ENCODE measurements around the gene SEMA4C. TPM values are rescaled to one million over a fixed set of nuclear protein-coding genes. Genes with fewer than 3 reads are reported as not detected.

Gene SEMA4C
- total RNA-seq, 1 donor from 2014 or later, result 22.7 TPM

GRCh38 chr2:96884299-96885094 lies 14.6 kb upstream of the SEMA4C start:
- DNase-seq (ENCODE audit: missing footprints), result no peak
- ATAC-seq, result no peak
- intact Hi-C loops (cut with DNase I), result no loop called here

DNA sequence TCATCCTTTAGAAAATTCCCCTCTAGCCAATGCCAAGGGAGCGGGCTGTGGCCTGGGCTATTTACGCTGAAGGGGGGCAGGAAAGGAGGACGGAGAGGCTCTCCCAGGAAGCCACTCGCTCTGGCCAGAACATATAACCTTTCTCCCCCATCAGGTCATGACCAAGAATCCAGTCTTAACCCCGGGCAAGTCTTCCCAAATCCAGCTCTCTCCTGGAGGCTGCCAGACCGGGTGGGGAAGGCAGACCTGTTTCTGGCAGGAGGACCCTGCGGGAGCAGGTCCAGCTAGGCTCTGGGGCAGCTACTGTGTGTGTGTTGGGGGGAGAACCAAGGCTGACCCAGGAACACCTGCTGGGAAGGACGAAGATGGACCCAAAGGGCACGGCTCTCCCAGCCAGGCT lies 13.4 kb upstream of the SEMA4C start:
- ATAC-seq, result no peak
- intact Hi-C loops (cut with DNase I), result no loop called here
- no peak for DNase-seq (ENCODE audit: missing footprints)

GRCh38 chr2:96882906-96883305 lies 13.0 kb upstream of the SEMA4C start:
- DNase-seq (ENCODE audit: missing footprints) (no peak), ATAC-seq (no peak)
- intact Hi-C loops (cut with DNase I), result no loop called here

DNA sequence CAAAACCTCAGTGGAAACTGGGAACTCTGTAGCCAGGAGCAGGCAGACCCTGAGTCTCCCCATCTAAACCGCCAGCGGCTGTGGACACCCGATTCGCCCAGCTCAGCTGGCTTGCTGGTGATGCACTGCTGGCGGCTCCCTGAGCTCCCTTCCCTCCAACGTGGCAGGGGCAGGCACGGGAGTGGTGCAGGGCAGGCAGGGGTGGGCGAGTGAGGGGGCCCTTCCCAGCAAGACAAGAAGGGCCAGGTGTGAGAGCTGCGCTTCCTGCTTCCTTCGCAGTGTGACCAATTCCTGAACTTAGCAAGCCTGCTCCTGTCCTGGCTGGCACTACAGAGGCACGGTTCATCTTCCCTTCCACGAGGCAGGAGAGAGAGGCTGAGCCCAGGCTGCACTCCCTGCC lies 12.3 kb upstream of the SEMA4C start:
- DNase-seq (ENCODE audit: missing footprints), result no peak
- ATAC-seq, result no peak
- intact Hi-C loops (cut with DNase I), result no loop called here

DNA sequence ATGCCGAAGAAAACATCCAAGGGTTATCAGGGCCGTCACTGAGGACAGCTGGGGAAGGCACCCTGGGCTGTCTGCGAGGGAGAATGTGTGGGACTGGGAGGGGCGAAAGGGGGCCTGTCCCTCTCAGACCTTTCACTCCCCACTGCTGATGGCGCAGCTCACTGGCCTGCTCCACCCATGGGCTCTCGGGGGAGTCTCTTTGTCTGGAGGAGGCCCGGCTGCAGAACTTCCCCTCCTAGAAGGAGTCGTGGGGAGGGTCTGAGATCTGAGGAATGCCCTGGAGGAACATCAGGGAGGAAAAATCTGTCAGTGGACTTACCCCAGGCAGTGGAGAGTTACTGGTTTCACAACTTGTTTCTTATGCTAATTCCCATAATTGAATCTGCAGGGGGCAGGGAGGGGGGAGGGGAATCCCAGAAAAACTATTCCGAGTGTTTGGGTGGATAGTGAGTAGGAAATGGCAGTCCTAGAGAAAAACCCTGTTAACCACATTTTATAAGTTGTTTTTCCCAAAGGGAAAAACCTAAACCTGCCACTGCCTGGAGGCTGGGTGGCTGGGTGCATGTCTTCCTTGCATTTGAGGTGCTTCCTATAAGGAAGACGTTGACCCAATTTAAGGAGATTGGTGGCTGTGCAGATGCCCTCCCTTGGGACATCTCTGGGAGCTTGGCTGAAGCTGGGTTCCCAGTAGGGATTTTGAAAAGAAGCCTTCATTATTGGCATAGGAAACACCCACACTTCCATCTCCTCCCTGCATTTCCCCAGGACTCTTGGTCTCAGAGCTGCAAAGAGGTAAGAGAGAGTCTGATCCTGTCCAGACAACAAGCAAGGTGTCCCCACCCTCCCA lies 11.7 kb upstream of the SEMA4C start:
- intact Hi-C loops (cut with DNase I), result no loop called here
- no peak for ATAC-seq
- DNase-seq (ENCODE audit: missing footprints), result no peak

DNA sequence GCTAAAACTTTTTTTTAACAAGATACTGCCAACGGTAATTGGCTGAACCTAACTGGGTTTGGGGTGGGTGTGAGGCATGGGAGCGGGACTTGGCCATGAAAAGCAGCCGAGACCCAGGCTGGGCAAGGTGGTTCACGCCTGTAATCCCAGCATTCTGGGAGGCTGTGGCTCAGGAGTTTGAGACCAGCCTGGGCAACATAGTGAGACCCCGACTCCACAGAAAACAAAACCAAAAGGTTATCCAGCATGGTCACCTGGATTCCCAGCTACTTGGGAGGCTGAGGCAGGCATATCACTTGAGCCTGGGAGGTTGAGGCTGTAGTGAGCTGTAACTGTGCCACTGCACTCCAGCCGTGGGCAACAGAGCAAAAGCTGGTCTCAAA lies 11.0 kb upstream of the SEMA4C start:
- intact Hi-C loops (cut with DNase I), result no loop called here
- DNase-seq (ENCODE audit: missing footprints) (no peak), ATAC-seq (no peak)

DNA sequence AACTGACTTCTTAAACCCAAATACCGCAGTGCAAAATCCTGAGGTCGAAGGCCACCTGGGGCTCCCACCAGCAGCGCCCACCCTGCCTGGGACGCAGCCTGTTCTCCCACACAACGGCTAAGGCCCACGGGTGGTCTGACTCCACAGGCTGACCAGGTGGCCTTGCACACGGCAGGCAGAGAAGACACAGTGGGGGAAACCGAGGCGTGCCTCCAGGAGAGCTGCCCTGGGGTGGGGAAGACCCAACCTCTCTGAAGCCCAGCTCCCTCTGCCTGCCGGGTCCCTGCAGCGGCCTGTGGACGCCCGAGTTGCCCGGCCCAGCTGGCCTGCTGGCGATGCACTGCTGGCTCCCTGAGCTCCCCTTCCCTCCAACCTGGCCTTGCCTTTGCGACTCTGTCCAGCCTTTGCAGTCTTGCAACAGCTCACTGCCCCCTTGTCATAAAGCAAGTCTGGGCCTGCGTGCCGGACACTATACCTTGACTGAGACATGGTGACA lies 9.7 kb upstream of the SEMA4C start:
- DNase-seq (ENCODE audit: missing footprints) (no peak), ATAC-seq (no peak)
- intact Hi-C loops (cut with DNase I), result no loop called here

DNA sequence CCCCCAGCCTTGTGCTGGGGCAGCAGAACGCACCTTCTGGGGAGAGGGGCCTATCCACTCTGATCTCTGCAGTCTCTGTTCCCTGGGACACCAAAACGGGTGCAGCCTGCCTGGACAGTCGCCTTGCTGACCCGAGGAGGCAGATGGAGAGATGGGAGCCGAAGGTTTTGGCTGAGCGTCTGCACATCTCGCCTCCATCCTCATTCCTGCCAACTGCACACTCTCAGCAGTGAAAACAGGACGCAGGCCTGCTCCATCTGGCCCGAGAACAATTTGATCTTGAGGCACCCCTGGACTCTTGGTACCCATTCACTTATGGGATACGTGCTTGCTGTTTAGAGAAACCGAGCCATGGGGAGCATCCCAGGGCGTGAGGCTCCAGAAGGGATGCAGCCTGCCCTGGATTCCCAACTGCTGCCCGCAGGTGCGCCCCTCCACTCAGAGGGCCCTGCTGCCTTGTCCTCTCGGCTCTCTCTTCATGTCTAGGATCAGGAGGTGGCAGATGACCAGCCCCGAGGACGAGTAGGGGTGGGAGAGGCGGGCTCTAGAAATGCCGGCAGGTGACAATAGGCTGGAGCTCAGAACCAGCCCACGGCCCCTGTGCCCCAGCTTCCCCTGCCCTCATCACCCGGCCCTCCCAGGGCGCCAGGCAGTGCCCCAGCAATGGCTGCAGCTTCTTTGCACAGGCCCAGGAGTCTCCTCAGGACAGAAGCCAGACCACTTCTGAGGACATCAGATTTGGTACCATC lies 9.1 kb upstream of the SEMA4C start:
- intact Hi-C loops (cut with DNase I), result no loop called here
- DNase-seq (ENCODE audit: missing footprints) (no peak), ATAC-seq (no peak)

- ATAC-seq (no peak), DNase-seq (ENCODE audit: missing footprints) (no peak)
- intact Hi-C loops (cut with DNase I), result no loop called here
These were observed 8.3 kb upstream of the SEMA4C start for GRCh38 chr2:96878171-96878570.

DNA sequence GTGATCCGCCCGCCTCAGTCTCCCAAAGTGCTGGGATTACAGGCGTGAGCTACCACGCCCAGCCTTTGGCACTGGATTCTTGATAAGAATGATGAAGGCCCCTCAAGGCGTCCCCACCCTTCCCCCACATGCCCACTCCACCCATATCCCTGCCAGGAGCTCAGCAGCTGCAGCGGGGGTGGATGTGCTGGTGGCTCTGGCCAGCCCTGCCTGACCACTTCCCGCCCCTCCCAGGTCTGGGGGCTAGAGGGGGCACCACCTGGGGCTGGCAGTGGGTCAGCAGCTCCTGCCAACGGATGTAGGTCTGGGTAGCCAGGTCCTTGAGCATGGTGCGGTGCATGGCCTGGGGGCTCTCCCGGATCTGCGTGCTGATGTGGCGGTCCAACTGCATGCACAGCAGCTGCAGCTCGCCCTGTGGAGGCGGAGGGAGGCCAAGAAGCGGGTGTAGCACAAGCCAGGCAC lies 7.8 kb upstream of the SEMA4C start:
- ATAC-seq, result no peak
- intact Hi-C loops (cut with DNase I), result no loop called here
- DNase-seq (ENCODE audit: missing footprints), result no peak

GRCh38 chr2:96877042-96877451 lies 7.2 kb upstream of the SEMA4C start:
- no peak for ATAC-seq
- DNase-seq (ENCODE audit: missing footprints), result peak; percentile 35
- intact Hi-C loops (cut with DNase I), result no loop called here

- no peak for ATAC-seq
- DNase-seq (ENCODE audit: missing footprints), result peak; percentile 65
- intact Hi-C loops (cut with DNase I), result no loop called here
These were observed 6.6 kb upstream of the SEMA4C start for GRCh38 chr2:96876269-96877041.

GRCh38 chr2:96875498-96876268 lies 5.8 kb upstream of the SEMA4C start:
- intact Hi-C loops (cut with DNase I), result no loop called here
- ATAC-seq, result no peak
- DNase-seq (ENCODE audit: missing footprints), result no peak

DNA sequence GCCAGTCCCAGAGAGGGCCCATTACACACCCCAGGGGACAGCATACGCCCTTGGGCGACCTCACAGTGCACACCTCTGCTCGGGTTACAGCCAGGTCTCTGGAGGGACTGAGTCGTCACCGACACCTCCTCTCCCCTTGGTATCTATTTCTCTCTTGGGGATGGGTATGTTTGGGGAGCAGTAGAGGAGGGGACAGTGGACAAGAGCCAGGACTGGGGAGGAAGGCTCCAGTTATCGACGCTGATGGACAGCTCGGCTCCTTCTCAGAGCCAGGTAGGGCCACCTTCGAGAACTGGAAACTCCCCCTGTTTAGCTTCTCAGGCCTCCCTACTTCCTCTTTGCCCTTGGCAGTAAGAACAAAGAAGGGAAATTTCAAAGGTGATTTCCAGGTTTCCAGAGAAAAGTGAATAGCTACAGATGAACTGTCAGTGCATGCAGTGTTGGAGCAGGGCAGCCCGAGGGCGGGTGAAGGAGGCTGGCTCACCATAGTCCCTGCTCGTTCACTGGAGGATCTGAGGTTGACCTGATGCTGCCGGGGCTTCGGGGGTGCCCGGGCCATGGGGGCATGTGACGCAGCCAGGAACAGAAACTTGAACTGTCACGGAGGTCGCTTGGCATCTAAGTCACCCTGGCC lies 4.4 kb upstream of the SEMA4C start:
- intact Hi-C loops (cut with DNase I), result no loop called here
- DNase-seq (ENCODE audit: missing footprints) (peak; percentile 53), ATAC-seq (no peak)

- no peak for ATAC-seq
- intact Hi-C loops (cut with DNase I), result no loop called here
- peak; percentile 75 for DNase-seq (ENCODE audit: missing footprints)
These were observed 3.8 kb upstream of the SEMA4C start for GRCh38 chr2:96873651-96874096.

GRCh38 chr2:96872591-96873349 lies 2.9 kb upstream of the SEMA4C start:
- intact Hi-C loops (cut with DNase I), result no loop called here
- DNase-seq (ENCODE audit: missing footprints), result peak; percentile 53
- no peak for ATAC-seq

All from Right ventricle myocardium inferior (tissue), 1 donor.